Bronchial smooth muscle cell (primary cell): ENCODE data around the gene GPATCH2. TPM values are rescaled to one million over a fixed set of nuclear protein-coding genes. Genes with fewer than 3 reads are reported as not detected.

Experiments
- total RNA-seq: library from RNA; depleted of rRNA; stranded (reverse); fragments of >200 nt; gene quantifications from 2 replicates; pipeline ENCODE4 v1.2.1, GENCODE V29; 2014

GPATCH2 gene
- total RNA-seq = 11.3 and 15.3 TPM in 2 replicates

DNA sequence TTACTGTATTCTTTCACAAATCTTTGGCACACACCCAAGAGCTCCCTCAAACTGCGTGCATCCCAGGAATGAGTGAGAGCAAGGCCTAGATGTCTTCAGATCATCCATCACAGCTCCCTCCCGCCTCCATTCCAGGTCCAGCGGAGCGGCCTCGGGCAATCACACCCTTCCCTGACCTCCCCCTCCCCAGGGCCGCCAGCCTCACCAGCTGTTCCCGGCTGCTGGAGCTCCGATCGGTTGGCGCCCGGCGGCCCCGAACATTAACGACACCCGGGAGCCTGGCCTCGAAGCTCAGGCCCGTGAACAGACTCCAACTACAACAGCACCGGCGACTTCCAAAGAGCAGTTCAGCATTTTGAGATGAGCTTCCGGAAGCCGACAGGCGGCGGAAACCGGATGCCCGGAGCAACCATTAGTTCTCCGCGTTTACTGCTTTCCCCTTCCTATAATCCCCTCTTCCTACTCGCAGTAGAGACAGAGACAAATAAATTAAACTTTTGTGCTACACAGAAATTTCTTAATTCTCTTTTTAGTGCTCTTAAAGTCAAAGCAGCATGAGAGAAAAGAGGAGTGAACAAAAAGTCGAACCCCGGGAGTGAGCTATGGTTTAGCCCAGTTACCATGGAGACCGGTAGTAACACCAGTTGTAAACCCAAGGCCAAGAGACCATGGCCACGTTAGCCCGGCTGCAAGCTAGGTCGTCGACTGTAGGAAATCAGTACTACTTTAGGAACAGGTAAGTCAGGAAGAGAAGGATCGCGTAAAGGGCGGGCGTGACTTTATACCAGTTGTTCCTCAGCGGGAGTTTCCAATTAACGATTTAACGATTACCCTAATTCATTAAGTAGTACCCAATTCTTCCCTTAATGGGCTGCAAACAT is at the start of gene GPATCH2, which contains the start of gene SPATA17:
TSS of gene GPATCH2 (minus strand) at position 380 of the 881 bp plus-strand sequence. CDS start at position 261, 119 bp downstream.
TSS of gene SPATA17 (plus strand) at position 634 of the 881 bp plus-strand sequence. CDS start at position 669, 35 bp downstream.

Other genes with a start within 250 kb of the GPATCH2 start
- gene SPATA17, start 254 bp upstream of the GPATCH2 start, total RNA-seq = 0.63 and 1.4 TPM in 2 replicates